ENCODE data around the gene PRR29.

The PRR29 gene

DNA sequence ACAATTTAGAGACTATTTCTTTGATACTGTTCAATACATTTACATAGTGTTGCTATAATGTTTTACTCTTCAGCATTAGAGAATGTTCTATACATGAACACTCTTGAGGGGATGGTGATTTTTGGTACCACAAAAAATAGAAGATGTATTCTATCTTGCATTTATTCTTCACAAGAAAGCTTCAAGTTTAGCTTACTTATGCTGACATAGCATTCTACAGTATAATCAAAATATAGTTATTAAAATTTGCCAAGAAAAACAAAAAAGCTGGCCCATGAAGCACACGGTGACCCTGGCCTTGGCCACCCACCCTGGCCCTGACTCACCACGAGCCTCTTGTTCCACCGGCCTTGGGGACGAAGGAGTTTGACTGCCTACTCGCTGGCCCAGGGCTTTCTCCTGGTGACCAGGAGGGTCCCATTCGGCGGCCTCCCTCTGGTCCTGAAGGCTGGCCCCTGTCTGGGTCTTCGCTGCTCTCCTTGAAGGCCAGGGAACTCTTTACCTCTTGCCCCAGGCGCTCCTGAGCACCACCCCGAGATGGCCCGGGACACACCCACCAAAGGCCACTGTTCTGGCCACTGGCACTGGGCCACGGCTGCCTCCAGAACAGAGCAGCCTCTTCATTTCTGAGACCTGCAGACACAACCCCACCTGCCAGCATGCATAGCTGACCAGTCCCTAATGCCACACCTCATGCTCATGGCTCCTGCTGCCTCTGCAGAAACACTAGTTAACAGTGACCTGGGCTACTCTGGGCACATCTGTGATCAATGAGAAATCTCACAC is 44.7 kb downstream of the PRR29 start:
- DNase-seq (ENCODE audit: low read depth, low spot score), result no peak

DNA sequence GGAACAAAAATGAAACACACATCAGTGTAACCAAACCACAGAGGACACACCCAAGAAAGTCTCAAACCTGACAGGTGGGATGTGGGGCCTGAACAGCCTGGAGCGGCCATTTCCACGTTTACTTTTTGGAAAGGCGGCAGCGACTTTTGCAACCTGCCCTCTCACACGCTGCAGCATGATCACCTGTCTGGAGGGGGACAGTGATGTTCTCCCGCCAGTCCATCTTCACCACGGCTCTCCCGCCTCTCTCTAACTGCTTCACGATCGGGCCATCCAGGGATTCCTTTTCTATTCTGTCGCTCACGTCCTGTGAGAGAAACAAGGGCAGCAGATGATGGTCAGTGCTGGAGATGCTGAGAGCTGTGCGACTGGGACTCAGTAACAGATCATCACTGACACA is 47.0 kb downstream of the PRR29 start:
- DNase-seq (ENCODE audit: low read depth, low spot score), result no peak

DNA sequence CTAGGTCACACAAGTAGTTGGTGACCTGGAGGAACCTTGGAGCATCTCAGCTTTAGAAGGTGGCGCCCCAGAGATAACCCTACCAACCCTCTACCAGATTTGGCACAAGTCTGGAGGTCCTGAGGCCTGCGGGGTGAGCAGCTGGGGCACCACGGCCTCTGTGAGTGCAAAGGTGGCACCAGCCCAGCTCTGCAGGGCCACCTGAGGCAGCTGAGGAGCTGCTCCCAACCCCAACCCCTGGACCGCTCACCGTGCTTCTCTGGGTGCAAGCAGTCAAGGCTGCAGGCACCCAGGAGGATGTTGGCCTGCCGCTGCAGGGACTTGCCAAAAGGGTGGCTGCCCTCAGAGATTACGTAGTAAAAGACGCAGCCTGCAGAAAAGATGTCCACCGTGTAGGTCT is 50.7 kb downstream of the PRR29 start:
- DNase-seq (ENCODE audit: low read depth, low spot score), result no peak

DNA sequence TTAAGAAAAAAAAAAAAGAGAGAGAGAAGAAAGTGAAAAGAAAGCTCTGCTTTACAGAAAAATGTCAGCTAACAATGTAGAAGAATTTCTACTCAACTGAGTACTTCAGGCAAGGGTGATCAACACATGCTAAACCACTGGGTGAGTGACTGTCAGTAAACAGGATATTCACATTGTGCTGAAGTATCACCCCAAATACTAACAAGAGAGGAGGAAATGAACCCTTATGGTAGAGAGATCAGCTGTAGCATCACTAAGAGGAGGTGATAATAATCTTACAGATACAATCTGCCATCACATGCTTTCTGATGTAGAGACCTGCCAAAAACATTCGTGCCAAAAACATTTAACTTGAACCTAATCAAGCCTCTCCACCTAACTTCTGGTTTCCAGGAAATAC is 53.0 kb downstream of the PRR29 start:
- no peak for DNase-seq (ENCODE audit: low read depth, low spot score)

DNA sequence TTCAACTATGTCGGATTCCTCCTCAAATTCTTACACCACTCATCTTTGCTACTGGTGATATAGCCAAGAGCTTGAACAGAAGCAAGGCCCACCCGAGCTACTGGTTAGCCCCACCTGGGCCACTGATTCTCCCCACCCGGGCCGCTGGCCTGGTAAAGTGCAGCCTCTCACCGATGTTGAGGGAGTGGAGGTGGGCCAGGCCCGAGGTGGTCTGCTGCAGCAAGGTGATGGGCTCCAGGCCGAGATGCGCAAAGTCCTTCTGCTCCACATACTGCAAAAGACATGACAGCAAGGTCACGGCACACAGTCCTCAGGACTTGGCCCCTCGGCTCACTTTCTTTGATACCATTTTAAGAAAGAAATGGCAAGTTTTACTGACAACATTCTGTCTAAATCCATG is 55.0 kb downstream of the PRR29 start:
- no peak for DNase-seq (ENCODE audit: low read depth, low spot score)

Data from astrocyte of the hippocampus (primary cell).